Amniotic stem cell (primary cell): Measurements from ENCODE around the gene RBP3.

Experiments used
- DNase-seq: peaks from one replicate; lab custom pipeline; 2025; lab: John Stamatoyannopoulos, UW

The RBP3 gene

GRCh38 chr10:47359101-47359500, 10.9 kb downstream of the RBP3 start:
- DNase-seq = no peak

- no peak for DNase-seq
Measured at GRCh38 chr10:47359626-47360418, 11.7 kb downstream of the RBP3 start.

GRCh38 chr10:47360419-47361040, 12.4 kb downstream of the RBP3 start:
- DNase-seq = no peak

- DNase-seq = no peak
Measured at GRCh38 chr10:47361293-47361692, 13.1 kb downstream of the RBP3 start.

GRCh38 chr10:47362199-47362598, 14.0 kb downstream of the RBP3 start:
- no peak for DNase-seq

DNA sequence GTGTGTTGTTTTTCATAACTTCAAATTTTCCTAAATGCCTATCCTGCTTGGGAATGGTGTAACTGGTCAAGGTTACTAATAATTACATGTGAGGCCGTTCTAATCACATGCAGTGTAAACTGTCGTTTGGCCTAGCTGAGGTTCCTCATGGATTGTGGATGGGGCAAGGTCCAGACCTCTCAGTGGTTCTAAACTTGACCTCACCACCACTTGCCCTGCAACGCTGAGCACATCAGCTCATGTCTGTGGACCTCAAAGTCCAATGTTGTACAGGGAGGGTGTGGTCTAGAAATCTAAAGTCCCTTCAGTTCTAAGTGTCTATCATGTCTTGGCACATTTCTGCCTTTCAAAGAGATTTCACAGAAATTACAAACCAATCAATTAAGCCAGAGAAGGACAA, 15.6 kb downstream of the RBP3 start:
- DNase-seq = no peak

DNA sequence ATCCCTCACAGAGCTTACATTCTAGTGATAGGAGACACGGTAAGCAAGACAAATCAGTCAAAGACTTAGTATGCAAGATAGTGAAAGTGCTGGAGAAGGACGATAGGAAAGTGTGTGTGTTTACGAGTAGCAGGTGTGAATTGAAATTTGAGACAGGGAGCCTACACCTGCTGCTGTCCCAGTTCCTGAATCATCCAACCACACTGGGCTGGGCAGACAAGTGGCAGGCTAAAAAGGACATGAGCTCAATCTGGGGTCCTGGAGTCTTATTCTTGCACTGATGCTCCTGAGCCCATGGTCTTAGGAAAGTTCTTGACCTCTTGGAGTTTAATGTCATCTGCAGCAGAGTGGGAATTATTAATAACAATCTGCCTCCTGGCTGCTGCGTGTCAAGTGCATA, 16.2 kb downstream of the RBP3 start:
- no peak for DNase-seq

DNA sequence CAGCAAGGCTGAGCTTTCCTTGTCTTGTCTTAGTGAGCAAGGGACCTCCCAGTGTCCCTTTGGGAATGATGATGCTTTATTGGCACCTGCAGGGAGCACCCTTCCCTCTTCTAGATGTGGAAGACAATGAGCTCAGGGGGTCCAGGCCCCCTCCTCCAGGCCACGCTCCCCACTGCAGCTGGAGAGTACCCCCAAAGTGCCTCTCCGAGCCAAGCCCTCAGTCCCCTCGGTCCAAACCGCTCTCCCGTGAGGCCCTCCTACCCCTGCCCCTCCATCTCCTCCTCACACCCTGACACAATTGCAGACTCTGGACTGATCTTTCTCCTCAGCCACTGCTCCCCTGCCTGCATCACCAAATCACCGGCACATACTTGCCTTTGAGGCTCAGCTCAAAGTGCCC, 16.7 kb downstream of the RBP3 start:
- no peak for DNase-seq

- DNase-seq = no peak
Measured at GRCh38 chr10:47365431-47366180, 17.4 kb downstream of the RBP3 start.

DNA sequence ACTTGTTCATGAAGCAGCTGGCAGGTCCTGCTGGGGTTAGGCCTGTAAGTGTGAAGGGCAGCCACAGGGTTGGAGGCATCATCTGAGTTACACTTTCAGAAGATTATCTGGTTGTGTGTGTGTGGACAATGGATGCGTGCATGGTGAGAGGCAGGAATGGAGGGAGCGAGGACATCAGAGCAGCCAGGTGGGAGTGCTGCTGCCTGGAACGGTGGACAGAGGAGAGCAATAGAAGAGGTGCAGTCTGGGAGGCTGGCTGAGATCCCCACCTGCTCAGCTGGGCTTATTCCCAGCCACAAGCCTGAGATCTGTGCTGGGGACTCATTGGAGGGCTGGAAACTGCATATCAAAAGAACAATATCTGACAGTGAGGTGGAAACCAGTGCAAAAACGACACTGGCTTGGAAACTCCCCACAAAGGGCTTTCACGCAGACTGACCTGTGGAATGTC, 18.0 kb downstream of the RBP3 start:
- DNase-seq = no peak

GRCh38 chr10:47366731-47367460, 18.7 kb downstream of the RBP3 start:
- no peak for DNase-seq

- DNase-seq = no peak
Measured at GRCh38 chr10:47367646-47368045, 19.5 kb downstream of the RBP3 start.

DNA sequence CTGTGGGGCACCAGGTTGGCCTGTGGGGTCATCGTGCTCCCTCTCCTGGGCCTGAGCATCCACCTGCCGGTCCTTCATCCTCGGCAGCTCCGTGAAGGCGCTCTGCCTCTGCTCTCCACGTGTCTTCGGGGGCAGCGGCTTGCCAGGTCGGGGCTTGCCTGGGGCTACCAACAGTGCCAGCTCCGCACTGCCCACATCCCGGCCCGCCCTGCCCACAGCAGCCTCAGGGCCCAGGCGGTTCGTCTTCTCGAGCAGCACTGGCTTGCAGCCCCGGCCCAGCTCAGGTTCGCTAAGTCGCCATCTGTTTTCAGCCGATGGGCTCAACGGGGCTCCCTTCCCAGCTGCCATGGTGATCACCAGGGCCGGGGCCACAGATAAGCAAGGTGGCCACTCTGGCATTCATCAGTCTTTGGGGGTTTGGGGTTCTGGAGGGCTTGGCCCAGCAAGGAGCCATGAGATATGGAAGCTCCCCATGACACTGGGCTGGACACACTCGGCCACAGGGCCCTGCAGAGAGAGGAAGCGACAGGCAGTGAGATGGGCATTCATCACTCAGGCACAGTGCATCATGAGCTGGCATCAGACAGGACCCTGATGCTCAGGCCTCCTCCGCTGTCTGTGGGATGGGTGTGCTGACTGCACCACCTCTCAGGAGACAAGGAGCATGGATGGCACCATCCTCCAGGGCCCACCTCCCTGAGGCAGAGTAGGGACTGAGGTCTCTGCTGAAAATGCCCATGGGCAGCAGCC, 20.4 kb downstream of the RBP3 start:
- no peak for DNase-seq

DNA sequence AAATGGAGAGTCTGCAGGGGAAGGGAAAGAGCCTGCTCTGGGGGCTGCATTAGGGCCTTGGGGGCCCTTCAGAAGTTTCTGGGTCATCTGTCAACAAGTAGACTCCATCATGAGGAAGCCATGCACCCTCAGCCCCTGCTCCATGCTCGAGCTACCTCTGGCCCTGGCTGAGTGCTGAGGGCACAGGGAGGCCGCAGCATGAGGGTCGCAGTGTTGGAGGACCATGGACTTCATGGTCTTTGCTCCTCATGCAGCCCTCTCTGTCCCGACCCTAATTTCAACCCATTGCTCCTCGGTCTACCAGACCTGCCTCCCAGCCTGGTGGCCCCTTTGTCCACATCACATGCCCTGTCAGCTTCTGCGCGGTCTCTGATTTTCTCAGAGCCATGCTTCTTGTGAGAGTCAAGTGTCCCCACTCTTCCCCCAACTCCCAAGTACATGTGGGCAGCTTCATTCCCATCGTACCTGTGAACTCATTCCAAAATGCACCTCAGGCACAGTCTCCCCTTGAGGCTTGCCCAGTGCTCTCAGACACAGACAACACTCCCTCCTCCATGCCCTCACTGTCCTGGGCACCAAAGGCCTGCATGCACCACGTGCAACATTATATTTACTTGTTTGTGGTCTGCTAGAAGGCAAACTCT, 21.2 kb downstream of the RBP3 start:
- no peak for DNase-seq

GRCh38 chr10:47370015-47370767, 22.0 kb downstream of the RBP3 start:
- no peak for DNase-seq

GRCh38 chr10:47370878-47371277, 22.7 kb downstream of the RBP3 start:
- no peak for DNase-seq

DNA sequence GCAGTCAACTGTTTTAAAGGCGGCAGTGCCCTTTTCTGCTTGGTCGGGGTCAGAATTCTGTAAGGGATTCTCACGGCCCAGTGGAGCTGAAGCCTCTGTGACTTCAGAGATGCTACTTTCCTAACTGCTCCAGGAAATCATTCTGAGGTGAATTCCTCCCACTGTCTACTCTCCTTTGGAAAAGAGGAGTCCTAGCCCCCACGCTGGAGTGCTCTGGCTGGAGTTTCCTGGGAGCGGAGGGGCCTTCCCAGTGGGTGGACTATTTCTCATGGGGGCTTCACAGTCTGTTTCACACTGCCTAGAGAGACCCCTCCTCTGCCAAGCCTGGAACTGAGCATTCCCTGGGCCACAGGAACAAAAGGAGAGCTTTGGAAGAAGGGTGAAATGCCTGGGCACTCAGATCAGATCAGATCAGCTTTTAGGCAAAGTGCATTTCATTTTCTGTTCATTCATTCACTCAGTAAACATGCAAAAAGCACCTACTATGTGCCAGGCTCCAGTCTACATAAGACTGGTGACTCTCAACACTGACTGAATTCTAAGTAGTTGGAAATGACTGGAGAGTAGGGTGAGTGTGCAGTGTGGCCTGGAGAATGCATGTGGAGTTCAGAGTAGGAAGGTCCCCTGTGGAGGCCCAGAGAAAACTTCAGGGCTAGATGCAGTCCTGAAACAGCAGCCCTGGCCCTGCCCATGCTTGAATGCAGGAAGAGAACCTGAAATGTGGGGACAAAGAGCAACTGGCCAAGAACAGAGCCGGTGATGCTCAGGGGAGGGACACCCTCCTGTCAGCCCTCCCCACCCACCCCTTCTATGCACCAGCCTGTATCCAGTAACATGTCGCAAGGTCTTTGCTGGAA, 23.7 kb downstream of the RBP3 start:
- DNase-seq = no peak

GRCh38 chr10:47372726-47373125, 24.6 kb downstream of the RBP3 start:
- DNase-seq = no peak
